ENCODE data around the gene COL24A1.

The COL24A1 gene

DNA sequence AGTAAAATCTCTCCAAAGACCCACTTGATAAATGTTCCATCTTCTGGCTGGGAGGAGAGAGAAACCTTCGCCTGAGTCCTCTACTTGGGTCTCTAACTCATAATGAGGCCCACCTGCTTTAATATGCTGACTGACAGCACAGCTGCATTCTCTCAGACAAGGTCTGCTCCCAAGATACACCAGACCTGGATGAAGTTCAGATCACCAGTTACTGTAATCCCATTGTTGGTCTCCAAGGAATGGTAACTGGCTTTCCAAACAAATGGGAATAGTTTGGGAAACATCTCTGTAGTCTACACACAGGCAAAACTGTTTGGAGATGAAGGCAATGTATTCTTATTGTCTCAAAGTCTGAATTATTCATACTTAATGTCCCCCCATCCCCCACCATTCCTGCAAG lies 27.9 kb upstream of the COL24A1 start:
- Histone ChIP-seq H3K4me1 (ENCODE audit: control insufficient read depth, insufficient read depth, low read length) (no peaks in the 10 kb centered on the region), H3K4me3 (ENCODE audit: low read length) (no peak overlapping the region), H3K9ac (ENCODE audit: low read length) (no peak overlapping the region), H3K9me3 (ENCODE audit: control insufficient read depth, low read length) (no peaks in the 10 kb centered on the region), H3K36me3 (ENCODE audit: control insufficient read depth, insufficient read depth, low read length, severe bottlenecking) (no peaks in the 10 kb centered on the region), H3K27me3 (replicated peaks; ENCODE audit: control insufficient read depth, insufficient read depth, low read length) (peaks cover 4% of the 10 kb centered on the region)
- no peak for DNase-seq (ENCODE audit: low read depth)

DNA sequence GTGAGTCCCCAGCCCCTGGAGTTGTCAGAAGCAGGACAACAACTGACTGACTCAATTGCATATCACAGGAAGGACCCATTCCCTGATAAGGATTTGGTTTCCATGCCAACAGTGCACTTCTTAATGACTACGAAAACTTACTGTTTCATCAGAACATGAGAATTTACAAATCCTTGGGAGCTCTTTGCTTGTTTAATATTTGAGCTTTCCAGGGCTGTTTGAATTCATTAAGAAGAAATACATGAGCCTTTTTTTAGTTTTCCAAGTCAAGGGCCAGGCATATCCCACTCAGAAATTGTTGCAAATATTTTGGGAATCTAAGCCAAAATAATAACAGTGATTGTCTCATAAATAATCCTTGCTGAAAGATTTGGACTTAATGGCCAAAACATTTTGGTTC lies 27.2 kb upstream of the COL24A1 start:
- Histone ChIP-seq H3K4me1 (ENCODE audit: control insufficient read depth, insufficient read depth, low read length) (no peaks in the 10 kb centered on the region), H3K4me3 (ENCODE audit: low read length) (no peak overlapping the region), H3K9ac (ENCODE audit: low read length) (no peak overlapping the region), H3K36me3 (ENCODE audit: control insufficient read depth, insufficient read depth, low read length, severe bottlenecking) (no peaks in the 10 kb centered on the region), H3K27me3 (replicated peaks; ENCODE audit: control insufficient read depth, insufficient read depth, low read length) (peaks cover 4% of the 10 kb centered on the region), H3K9me3 (ENCODE audit: control insufficient read depth, low read length) (no peaks in the 10 kb centered on the region)
- no peak for DNase-seq (ENCODE audit: low read depth)

DNA sequence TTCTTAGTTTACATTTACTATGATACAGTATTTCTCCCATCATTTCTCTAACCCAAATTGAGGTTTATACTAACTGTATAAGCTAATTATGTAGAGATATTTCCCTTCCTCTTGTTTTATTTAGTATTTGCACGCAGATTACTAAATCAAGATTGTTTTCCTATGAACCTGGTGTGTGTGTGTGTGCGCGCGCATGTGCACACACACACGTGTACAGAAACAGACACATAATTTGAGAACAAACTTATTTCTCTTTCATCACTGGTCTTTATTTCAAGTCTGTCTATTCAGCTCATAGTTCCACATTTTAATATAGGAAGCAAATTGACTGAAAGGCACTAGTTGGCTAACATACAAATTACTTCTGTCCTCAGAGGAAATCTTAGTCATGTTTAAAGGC lies 19.7 kb upstream of the COL24A1 start:
- no peak overlapping the region for H3K4me3 ChIP-seq (ENCODE audit: low read length)
- no peaks in the 10 kb centered on the region for H3K9me3 ChIP-seq (ENCODE audit: control insufficient read depth, low read length)
- H3K27me3 ChIP-seq (replicated peaks; ENCODE audit: control insufficient read depth, insufficient read depth, low read length), result no peaks in the 10 kb centered on the region
- no peaks in the 10 kb centered on the region for H3K36me3 ChIP-seq (ENCODE audit: control insufficient read depth, insufficient read depth, low read length, severe bottlenecking)
- H3K9ac ChIP-seq (ENCODE audit: low read length), result no peak overlapping the region
- no peak for DNase-seq (ENCODE audit: low read depth)
- no peaks in the 10 kb centered on the region for H3K4me1 ChIP-seq (ENCODE audit: control insufficient read depth, insufficient read depth, low read length)

DNA sequence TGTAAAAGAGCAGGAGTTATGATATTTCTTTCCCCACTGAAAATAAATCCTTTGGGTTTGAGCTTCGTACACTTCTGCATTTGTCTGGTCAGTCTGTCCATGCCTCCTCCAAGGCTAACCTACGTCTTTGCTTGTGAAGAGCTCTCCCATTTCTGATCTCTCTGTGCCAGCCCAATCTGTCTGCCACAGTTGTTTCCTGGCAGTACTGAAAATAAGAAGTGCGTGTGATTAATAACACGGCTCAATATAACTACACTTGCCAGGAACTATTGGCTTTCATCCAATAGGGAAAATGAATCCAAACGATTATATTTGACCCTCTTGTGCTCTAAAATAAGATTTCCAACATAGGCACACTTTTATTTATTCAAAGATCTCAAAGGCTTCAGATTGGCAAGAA lies 19.2 kb upstream of the COL24A1 start:
- no peak overlapping the region for H3K9ac ChIP-seq (ENCODE audit: low read length)
- DNase-seq (ENCODE audit: low read depth), result no peak
- no peaks in the 10 kb centered on the region for H3K4me1 ChIP-seq (ENCODE audit: control insufficient read depth, insufficient read depth, low read length)
- H3K4me3 ChIP-seq (ENCODE audit: low read length), result no peak overlapping the region
- H3K9me3 ChIP-seq (ENCODE audit: control insufficient read depth, low read length), result no peaks in the 10 kb centered on the region
- H3K36me3 ChIP-seq (ENCODE audit: control insufficient read depth, insufficient read depth, low read length, severe bottlenecking), result no peaks in the 10 kb centered on the region
- H3K27me3 ChIP-seq (replicated peaks; ENCODE audit: control insufficient read depth, insufficient read depth, low read length), result no peaks in the 10 kb centered on the region

GRCh38 chr1:86169625-86170024 lies 13.1 kb upstream of the COL24A1 start:
- Histone ChIP-seq H3K4me3 (ENCODE audit: low read length) (no peak overlapping the region), H3K9ac (ENCODE audit: low read length) (no peak overlapping the region), H3K27me3 (replicated peaks; ENCODE audit: control insufficient read depth, insufficient read depth, low read length) (no peaks in the 10 kb centered on the region), H3K9me3 (ENCODE audit: control insufficient read depth, low read length) (no peaks in the 10 kb centered on the region), H3K36me3 (ENCODE audit: control insufficient read depth, insufficient read depth, low read length, severe bottlenecking) (no peaks in the 10 kb centered on the region), H3K4me1 (ENCODE audit: control insufficient read depth, insufficient read depth, low read length) (no peaks in the 10 kb centered on the region)
- peak; percentile 59 for DNase-seq (ENCODE audit: low read depth)

- Histone ChIP-seq H3K9me3 (ENCODE audit: control insufficient read depth, low read length) (no peaks in the 10 kb centered on the region), H3K27me3 (replicated peaks; ENCODE audit: control insufficient read depth, insufficient read depth, low read length) (peaks cover 4% of the 10 kb centered on the region), H3K36me3 (ENCODE audit: control insufficient read depth, insufficient read depth, low read length, severe bottlenecking) (no peaks in the 10 kb centered on the region), H3K4me1 (ENCODE audit: control insufficient read depth, insufficient read depth, low read length) (peaks cover 16% of the 10 kb centered on the region), H3K9ac (ENCODE audit: low read length) (no peak overlapping the region), H3K4me3 (ENCODE audit: low read length) (no peak overlapping the region)
- no peak for DNase-seq (ENCODE audit: low read depth)
These were observed 3.2 kb upstream of the COL24A1 start for GRCh38 chr1:86159800-86160199.

- Histone ChIP-seq H3K4me1 (ENCODE audit: control insufficient read depth, insufficient read depth, low read length) (peaks cover 17% of the 10 kb centered on the region), H3K9me3 (ENCODE audit: control insufficient read depth, low read length) (no peaks in the 10 kb centered on the region), H3K36me3 (ENCODE audit: control insufficient read depth, insufficient read depth, low read length, severe bottlenecking) (no peaks in the 10 kb centered on the region), H3K9ac (ENCODE audit: low read length) (peak overlapping the region; percentile 31), H3K4me3 (ENCODE audit: low read length) (peak overlapping the region; percentile 62), H3K27me3 (replicated peaks; ENCODE audit: control insufficient read depth, insufficient read depth, low read length) (peaks cover 4% of the 10 kb centered on the region)
- peak; percentile 67 for DNase-seq (ENCODE audit: low read depth)
These were observed 586 bp downstream of the COL24A1 start for GRCh38 chr1:86155807-86156565.

- Histone ChIP-seq H3K9ac (ENCODE audit: low read length) (no peak overlapping the region), H3K4me1 (ENCODE audit: control insufficient read depth, insufficient read depth, low read length) (peaks cover 17% of the 10 kb centered on the region), H3K4me3 (ENCODE audit: low read length) (peak overlapping the region; percentile 62), H3K27me3 (replicated peaks; ENCODE audit: control insufficient read depth, insufficient read depth, low read length) (peaks cover 4% of the 10 kb centered on the region), H3K9me3 (ENCODE audit: control insufficient read depth, low read length) (no peaks in the 10 kb centered on the region), H3K36me3 (ENCODE audit: control insufficient read depth, insufficient read depth, low read length, severe bottlenecking) (no peaks in the 10 kb centered on the region)
- no peak for DNase-seq (ENCODE audit: low read depth)
These were observed 1.3 kb downstream of the COL24A1 start for GRCh38 chr1:86155051-86155806.

DNA sequence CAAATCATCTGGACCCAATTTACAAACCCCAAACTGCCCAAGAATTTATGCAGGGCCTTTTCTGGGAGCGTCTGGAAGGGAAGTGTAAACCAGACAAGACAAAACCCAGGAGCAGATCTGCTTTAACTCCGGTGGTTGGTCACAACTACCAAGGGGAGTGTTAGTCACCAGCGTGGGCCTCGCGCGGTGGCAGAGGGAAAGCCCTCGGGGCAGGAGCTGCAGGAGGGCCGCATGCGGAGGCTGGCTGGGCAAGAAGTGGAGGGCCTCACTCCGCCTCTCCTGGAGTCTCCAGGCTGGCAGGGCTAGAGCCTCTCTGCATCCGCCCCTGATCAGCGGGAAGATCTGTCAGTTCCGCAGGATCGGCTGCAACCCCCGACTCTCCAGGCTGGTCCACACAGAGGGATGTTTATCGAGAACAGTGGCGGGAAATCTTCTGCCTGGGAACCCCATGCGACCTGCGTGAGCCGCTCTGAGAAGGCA lies 2.0 kb downstream of the COL24A1 start:
- peaks cover 17% of the 10 kb centered on the region for H3K4me1 ChIP-seq (ENCODE audit: control insufficient read depth, insufficient read depth, low read length)
- H3K4me3 ChIP-seq (ENCODE audit: low read length), result peak overlapping the region; percentile 62
- H3K9ac ChIP-seq (ENCODE audit: low read length), result no peak overlapping the region
- DNase-seq (ENCODE audit: low read depth), result peak; percentile 83
- peaks cover 4% of the 10 kb centered on the region for H3K27me3 ChIP-seq (replicated peaks; ENCODE audit: control insufficient read depth, insufficient read depth, low read length)
- H3K9me3 ChIP-seq (ENCODE audit: control insufficient read depth, low read length), result no peaks in the 10 kb centered on the region
- H3K36me3 ChIP-seq (ENCODE audit: control insufficient read depth, insufficient read depth, low read length, severe bottlenecking), result no peaks in the 10 kb centered on the region

- Histone ChIP-seq H3K4me1 (ENCODE audit: control insufficient read depth, insufficient read depth, low read length) (peaks cover 17% of the 10 kb centered on the region), H3K27me3 (replicated peaks; ENCODE audit: control insufficient read depth, insufficient read depth, low read length) (peaks cover 4% of the 10 kb centered on the region), H3K36me3 (ENCODE audit: control insufficient read depth, insufficient read depth, low read length, severe bottlenecking) (no peaks in the 10 kb centered on the region), H3K9ac (ENCODE audit: low read length) (no peak overlapping the region), H3K9me3 (ENCODE audit: control insufficient read depth, low read length) (no peaks in the 10 kb centered on the region), H3K4me3 (ENCODE audit: low read length) (no peak overlapping the region)
- DNase-seq (ENCODE audit: low read depth), result peak; percentile 33
These were observed 2.7 kb downstream of the COL24A1 start for GRCh38 chr1:86153836-86154235.

GRCh38 chr1:86152887-86153286 lies 3.7 kb downstream of the COL24A1 start:
- Histone ChIP-seq H3K4me3 (ENCODE audit: low read length) (no peak overlapping the region), H3K27me3 (replicated peaks; ENCODE audit: control insufficient read depth, insufficient read depth, low read length) (peaks cover 4% of the 10 kb centered on the region), H3K9ac (ENCODE audit: low read length) (no peak overlapping the region), H3K36me3 (ENCODE audit: control insufficient read depth, insufficient read depth, low read length, severe bottlenecking) (no peaks in the 10 kb centered on the region), H3K4me1 (ENCODE audit: control insufficient read depth, insufficient read depth, low read length) (peaks cover 17% of the 10 kb centered on the region), H3K9me3 (ENCODE audit: control insufficient read depth, low read length) (no peaks in the 10 kb centered on the region)
- DNase-seq (ENCODE audit: low read depth), result no peak
